ENCODE measurements around the gene SMC4. TPM values are rescaled to one million over a fixed set of nuclear protein-coding genes. Genes with fewer than 3 reads are reported as not detected.

SMC4 gene
- total and polyA plus RNA-seq, 2 of the 13 experiments (the other 11 are each of a cell fraction or from before 2014, with no cell fraction given), result 19.2 to 74.3 TPM

DNA sequence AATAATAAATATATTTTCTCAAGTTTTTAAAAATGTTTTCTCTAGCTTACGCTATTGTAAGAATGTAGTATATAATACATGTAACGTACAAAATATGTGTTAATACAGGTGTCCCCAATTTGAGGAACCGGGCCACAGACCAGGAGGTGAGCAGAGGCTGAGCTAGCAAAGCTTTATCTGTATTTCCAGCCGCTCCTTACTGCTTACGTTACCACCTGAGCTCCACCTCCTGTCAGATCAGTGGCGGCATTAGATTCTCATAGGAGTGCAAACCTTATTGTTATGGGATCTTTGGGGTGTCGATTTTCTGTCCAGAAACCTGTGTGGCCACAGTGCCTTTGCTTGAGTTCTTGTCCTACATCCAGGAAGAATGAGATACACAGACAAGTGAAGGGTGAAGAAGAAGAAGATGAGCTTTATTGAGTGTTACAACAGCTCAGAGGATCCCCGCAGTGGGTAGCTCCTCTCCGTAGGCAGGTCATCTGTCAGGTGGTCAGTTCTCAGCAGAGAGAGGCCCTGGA lies 60.1 kb downstream of the SMC4 start (continued):
- no peak for TF ChIP-seq DPF2 (CRISPR knock-in tag; IDR thresholded peaks at IDR 0.05; ENCODE audit: borderline replicate concordance, low read depth)
- no peak for TF ChIP-seq THYN1 (CRISPR knock-in tag; IDR thresholded peaks at IDR 0.05; ENCODE audit: borderline replicate concordance, low read depth)
- TF ChIP-seq SPEN (CRISPR knock-in tag; IDR thresholded peaks at IDR 0.05; ENCODE audit: low read depth), result no peak
- TF ChIP-seq, protein P1, sequence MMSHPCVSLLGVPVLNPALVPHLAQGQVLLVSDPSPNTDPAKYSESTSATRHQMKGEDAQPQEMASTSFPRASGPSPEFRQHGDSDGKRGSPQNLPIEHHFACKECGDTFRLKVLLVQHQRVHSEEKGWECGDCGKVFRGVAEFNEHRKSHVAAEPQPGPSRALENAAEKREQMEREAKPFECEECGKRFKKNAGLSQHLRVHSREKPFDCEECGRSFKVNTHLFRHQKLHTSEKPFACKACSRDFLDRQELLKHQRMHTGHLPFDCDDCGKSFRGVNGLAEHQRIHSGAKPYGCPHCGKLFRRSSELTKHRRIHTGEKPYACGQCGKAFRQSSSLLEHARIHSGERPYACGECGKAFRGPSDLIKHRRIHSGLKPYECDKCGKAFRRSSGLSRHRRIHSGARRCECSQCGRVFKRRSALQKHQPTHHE (CRISPR knock-in tag; IDR thresholded peaks at IDR 0.05; ENCODE audit: borderline replicate concordance), result no peak

DNA sequence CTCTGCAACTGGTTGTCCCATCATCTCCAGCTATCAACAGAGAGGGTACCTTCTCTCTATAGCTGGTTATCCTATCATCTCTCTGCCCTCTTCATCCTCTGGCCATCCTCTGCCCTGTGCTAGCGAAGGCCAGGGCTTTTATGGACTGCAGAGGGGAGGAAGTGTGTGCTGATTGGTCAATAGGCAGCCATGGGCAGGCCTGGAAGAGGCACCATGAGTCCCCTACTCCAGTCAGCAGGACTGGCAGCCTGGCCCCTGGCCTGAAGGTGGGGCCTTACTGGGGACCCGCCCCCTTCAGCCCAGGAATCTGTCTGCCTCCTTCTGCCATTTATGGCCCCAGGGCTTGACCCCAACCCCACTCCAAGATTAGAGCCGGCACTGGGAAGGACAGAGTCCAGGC lies 60.6 kb downstream of the SMC4 start:
- Histone ChIP-seq H3K27me3 (ENCODE audit: control insufficient read depth in 1 of 2, insufficient read depth in 2 of 2, low read length in 2 of 2) (peaks cover 0 to 8% of the 10 kb centered on the region in 2 experiments; a peak in 4 of 5 replicates), H3K4me2 (ENCODE audit: low read depth, low read length) (no peak overlapping the region), H3K9ac (ENCODE audit: insufficient read depth, low read depth, low read length) (no peak overlapping the region), H3K36me3 (replicated peaks in 1 of 2; ENCODE audit: control insufficient read depth in 1 of 2, insufficient read depth in 2 of 2, low read length in 2 of 2) (no peaks in the 10 kb centered on the region), H3K27ac (ENCODE audit: extremely low read length, insufficient read depth, low read length) (no peak overlapping the region), H3K4me1 (ENCODE audit: insufficient read depth, low read length) (no peaks in the 10 kb centered on the region), H3K9me3 (ENCODE audit: low read length) (no peaks in the 10 kb centered on the region), H4K20me1 (ENCODE audit: insufficient read depth, low read length) (no peaks in the 10 kb centered on the region), H3K79me2 (ENCODE audit: insufficient read depth, low read length) (no peaks in the 10 kb centered on the region), H3K4me3 (replicated peaks in 1 of 3; ENCODE audit: insufficient read depth in 1 of 3, low read depth in 2 of 3, low read length in 3 of 3) (no peak overlapping the region), H2AFZ (ENCODE audit: low read length) (no peak overlapping the region)
- no peak for FAIRE-seq
- intact Hi-C loops (cut with micrococcal nuclease; ENCODE audit: unreplicated experiment) (no loop called here), in situ Hi-C loops (cut with HindIII; ENCODE audit: extremely low pct_ligation_motif_present, low pct_unique_long_range_greater_than_20kb) (no loop called here)
- no peak for DNase-seq (ENCODE audit: low spot score)
- ChIA-PET CTCF (ENCODE audit: low intra/inter-chr PET ratio, low total read pairs) (no interaction called here), POLR2A (interaction anchor here (0.8 kb wide), 1 partner anchor 10 kb away, joined by 3 read pairs; the partner anchor contains the start of gene TRIM59)
- peak; percentile 73 for ATAC-seq
- BruUV-seq (replicated peaks), result no TSS peak
- no peak for TF ChIP-seq ZNF337 (CRISPR knock-in tag; IDR thresholded peaks at IDR 0.05; ENCODE audit: borderline replicate concordance, low read depth)
- no peak for TF ChIP-seq ZNF710 (CRISPR knock-in tag; IDR thresholded peaks at IDR 0.05; ENCODE audit: borderline replicate concordance)
- TF ChIP-seq, protein P2, sequence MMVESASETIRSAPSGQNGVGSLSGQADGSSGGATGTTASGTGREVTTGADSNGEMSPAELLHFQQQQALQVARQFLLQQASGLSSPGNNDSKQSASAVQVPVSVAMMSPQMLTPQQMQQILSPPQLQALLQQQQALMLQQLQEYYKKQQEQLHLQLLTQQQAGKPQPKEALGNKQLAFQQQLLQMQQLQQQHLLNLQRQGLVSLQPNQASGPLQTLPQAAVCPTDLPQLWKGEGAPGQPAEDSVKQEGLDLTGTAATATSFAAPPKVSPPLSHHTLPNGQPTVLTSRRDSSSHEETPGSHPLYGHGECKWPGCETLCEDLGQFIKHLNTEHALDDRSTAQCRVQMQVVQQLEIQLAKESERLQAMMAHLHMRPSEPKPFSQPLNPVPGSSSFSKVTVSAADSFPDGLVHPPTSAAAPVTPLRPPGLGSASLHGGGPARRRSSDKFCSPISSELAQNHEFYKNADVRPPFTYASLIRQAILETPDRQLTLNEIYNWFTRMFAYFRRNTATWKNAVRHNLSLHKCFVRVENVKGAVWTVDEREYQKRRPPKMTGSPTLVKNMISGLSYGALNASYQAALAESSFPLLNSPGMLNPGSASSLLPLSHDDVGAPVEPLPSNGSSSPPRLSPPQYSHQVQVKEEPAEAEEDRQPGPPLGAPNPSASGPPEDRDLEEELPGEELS (CRISPR knock-in tag; IDR thresholded peaks at IDR 0.05), result no peak
- WGBS (ENCODE audit: low lambda C conversion rate), result 0% methylated on average over 1 of the region's 3 CpGs
